Mucosa of stomach (tissue), 1 donor: ENCODE data around the gene KCTD21.
"Not testable (repeated sequence)": the region's sequence is repeated elsewhere in the genome, so short reads cannot be mapped to it uniquely, and the experiment has no call there.

Experiments
- H3K27me3 ChIP-seq: one replicate; pipeline ENCODE4 v1.7.0; 2013; ENCODE audit warnings: mild to moderate bottlenecking, low read length; ENCODE audit not compliant: control insufficient read depth, insufficient read depth
- H3K36me3 ChIP-seq: one replicate; pipeline ENCODE4 v1.7.0; 2013; ENCODE audit warnings: low read length; ENCODE audit not compliant: control insufficient read depth, insufficient read depth
- H3K4me1 ChIP-seq: one replicate; pipeline ENCODE4 v1.7.0; 2013; ENCODE audit warnings: mild to moderate bottlenecking, low read length; ENCODE audit not compliant: control insufficient read depth, insufficient read depth
- H3K4me3 ChIP-seq: one replicate; pipeline ENCODE4 v1.7.0; 2013; ENCODE audit warnings: low read length
- H3K9ac ChIP-seq: one replicate; pipeline ENCODE4 v1.7.0; 2013; ENCODE audit warnings: mild to moderate bottlenecking, low read length, moderate library complexity
- H3K9me3 ChIP-seq: one replicate; pipeline ENCODE4 v1.7.0; 2013; ENCODE audit warnings: mild to moderate bottlenecking, low read length, moderate library complexity; ENCODE audit not compliant: control insufficient read depth
- donor health status: Pancreatic carcinoma.

Gene KCTD21

GRCh38 chr11:78224906-78225420 lies 36.5 kb upstream of the KCTD21 start:
- Histone ChIP-seq H3K36me3 (no peaks in the 10 kb centered on the region), H3K4me3 (no peak overlapping the region), H3K9me3 (no peaks in the 10 kb centered on the region)

DNA sequence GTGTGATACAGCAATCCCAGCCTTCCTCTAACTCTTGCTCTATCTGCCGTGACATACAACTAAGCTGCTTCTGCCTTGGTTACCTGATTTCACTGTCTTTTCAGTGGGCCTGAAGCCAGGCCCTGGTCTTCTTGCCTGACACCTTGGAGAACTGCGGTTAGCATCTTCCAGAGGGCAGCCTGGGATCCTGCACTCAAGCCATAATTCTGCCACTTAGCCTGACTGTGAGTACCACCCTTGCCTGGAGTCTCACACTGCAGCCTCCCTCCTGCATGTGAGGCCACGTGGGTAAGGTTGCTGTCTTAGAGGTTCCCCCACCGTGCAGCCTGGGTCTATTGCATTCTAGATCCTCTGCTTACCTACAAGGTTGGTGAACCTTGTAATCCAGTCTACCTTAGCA lies 36.1 kb upstream of the KCTD21 start:
- Histone ChIP-seq H3K9me3 (no peaks in the 10 kb centered on the region), H3K4me3 (no peak overlapping the region), H3K4me1 (no peaks in the 10 kb centered on the region), H3K27me3 (no peaks in the 10 kb centered on the region), H3K36me3 (no peaks in the 10 kb centered on the region), H3K9ac (no peak overlapping the region)

More at GRCh38 chr11:78224906-78225420, 36.5 kb upstream of the KCTD21 start:
- no peaks in the 10 kb centered on the region for H3K4me1 ChIP-seq
- no peak overlapping the region for H3K9ac ChIP-seq
- H3K27me3 ChIP-seq = no peaks in the 10 kb centered on the region

GRCh38 chr11:78223320-78223954 lies 35.0 kb upstream of the KCTD21 start:
- Histone ChIP-seq H3K9me3 (no peaks in the 10 kb centered on the region), H3K4me3 (no peak overlapping the region), H3K9ac (no peak overlapping the region), H3K36me3 (no peaks in the 10 kb centered on the region), H3K4me1 (no peaks in the 10 kb centered on the region), H3K27me3 (no peaks in the 10 kb centered on the region)

- H3K36me3 ChIP-seq = not testable (repeated sequence)
Observed at GRCh38 chr11:78222726-78223125, 34.3 kb upstream of the KCTD21 start.

GRCh38 chr11:78221396-78222315 lies 33.2 kb upstream of the KCTD21 start:
- Histone ChIP-seq H3K36me3 (no peaks in the 10 kb centered on the region), H3K9ac (no peak overlapping the region), H3K27me3 (no peaks in the 10 kb centered on the region), H3K9me3 (no peaks in the 10 kb centered on the region), H3K4me1 (no peaks in the 10 kb centered on the region), H3K4me3 (no peak overlapping the region)

More at GRCh38 chr11:78222726-78223125, 34.3 kb upstream of the KCTD21 start:
- H3K9ac ChIP-seq, H3K4me3 ChIP-seq, H3K27me3 ChIP-seq, H3K9me3 ChIP-seq, H3K4me1 ChIP-seq: not testable (repeated sequence)

GRCh38 chr11:78220218-78221157 lies 32.1 kb upstream of the KCTD21 start:
- Histone ChIP-seq H3K27me3 (no peaks in the 10 kb centered on the region), H3K9ac (no peak overlapping the region), H3K4me1 (no peaks in the 10 kb centered on the region), H3K4me3 (no peak overlapping the region), H3K9me3 (no peaks in the 10 kb centered on the region), H3K36me3 (no peaks in the 10 kb centered on the region)

- H3K36me3 ChIP-seq = no peaks in the 10 kb centered on the region
- no peaks in the 10 kb centered on the region for H3K27me3 ChIP-seq
- no peak overlapping the region for H3K4me3 ChIP-seq
- H3K9me3 ChIP-seq = no peaks in the 10 kb centered on the region
- H3K9ac ChIP-seq = no peak overlapping the region
- H3K4me1 ChIP-seq = no peaks in the 10 kb centered on the region
Observed at GRCh38 chr11:78219493-78220217, 31.2 kb upstream of the KCTD21 start.

- H3K36me3 ChIP-seq = no peaks in the 10 kb centered on the region
- no peak overlapping the region for H3K9ac ChIP-seq
- H3K4me1 ChIP-seq = no peaks in the 10 kb centered on the region
- H3K4me3 ChIP-seq = no peak overlapping the region
- H3K9me3 ChIP-seq = no peaks in the 10 kb centered on the region
- H3K27me3 ChIP-seq = no peaks in the 10 kb centered on the region
Observed at GRCh38 chr11:78218707-78219492, 30.5 kb upstream of the KCTD21 start.

- Histone ChIP-seq H3K9ac (no peak overlapping the region), H3K36me3 (no peaks in the 10 kb centered on the region), H3K9me3 (no peaks in the 10 kb centered on the region), H3K27me3 (no peaks in the 10 kb centered on the region), H3K4me3 (no peak overlapping the region), H3K4me1 (no peaks in the 10 kb centered on the region)
Observed at GRCh38 chr11:78217650-78218541, 29.5 kb upstream of the KCTD21 start.
